ENCODE measurements around the gene USP53. TPM values are rescaled to one million over a fixed set of nuclear protein-coding genes. Genes with fewer than 3 reads are reported as not detected.

Gene USP53
- total RNA-seq, 1 donor from 2014 or later: 39.9 TPM

GRCh38 chr4:119238068-119238722, 25.7 kb downstream of the USP53 start:
- H3K27ac ChIP-seq (replicated peaks): no peak overlapping the region
- H3K4me3 ChIP-seq: no peak overlapping the region
- no peak for TF ChIP-seq CTCF (IDR thresholded peaks at IDR 0.05; ENCODE audit: borderline replicate concordance)
- DNase-seq: no peak
- H3K4me1 ChIP-seq: peaks cover 25% of the 10 kb centered on the region
- no peaks in the 10 kb centered on the region for H3K9me3 ChIP-seq (replicated peaks)
- H3K27me3 ChIP-seq (ENCODE audit: low read depth): no peaks in the 10 kb centered on the region
- intact Hi-C loops (cut with micrococcal nuclease): no loop called here
- peaks cover 27% of the 10 kb centered on the region for H3K36me3 ChIP-seq

GRCh38 chr4:119240128-119240527, 27.6 kb downstream of the USP53 start:
- Histone ChIP-seq H3K36me3 (peaks cover 27% of the 10 kb centered on the region), H3K4me1 (peaks cover 24% of the 10 kb centered on the region), H3K4me3 (no peak overlapping the region), H3K9me3 (replicated peaks) (no peaks in the 10 kb centered on the region), H3K27me3 (ENCODE audit: low read depth) (no peaks in the 10 kb centered on the region), H3K27ac (replicated peaks) (no peak overlapping the region)
- DNase-seq: no peak
- TF ChIP-seq CTCF (IDR thresholded peaks at IDR 0.05; ENCODE audit: borderline replicate concordance): no peak
- intact Hi-C loops (cut with micrococcal nuclease): no loop called here

- Histone ChIP-seq H3K27me3 (ENCODE audit: low read depth) (no peaks in the 10 kb centered on the region), H3K4me3 (no peak overlapping the region), H3K27ac (replicated peaks) (no peak overlapping the region), H3K36me3 (peaks cover 23% of the 10 kb centered on the region), H3K9me3 (replicated peaks) (no peaks in the 10 kb centered on the region), H3K4me1 (peaks cover 27% of the 10 kb centered on the region)
- TF ChIP-seq CTCF (IDR thresholded peaks at IDR 0.05; ENCODE audit: borderline replicate concordance): no peak
- DNase-seq: no peak
- intact Hi-C loops (cut with micrococcal nuclease): no loop called here
Measured at GRCh38 chr4:119240568-119240967, 28.1 kb downstream of the USP53 start.

GRCh38 chr4:119242417-119242816, 29.9 kb downstream of the USP53 start:
- Histone ChIP-seq H3K9me3 (replicated peaks) (no peaks in the 10 kb centered on the region), H3K27me3 (ENCODE audit: low read depth) (no peaks in the 10 kb centered on the region), H3K4me1 (peaks cover 37% of the 10 kb centered on the region), H3K36me3 (peaks cover 28% of the 10 kb centered on the region), H3K27ac (replicated peaks) (no peak overlapping the region), H3K4me3 (no peak overlapping the region)
- DNase-seq: no peak
- intact Hi-C loops (cut with micrococcal nuclease): no loop called here
- TF ChIP-seq CTCF (IDR thresholded peaks at IDR 0.05; ENCODE audit: borderline replicate concordance): no peak

- no peak for DNase-seq
- no peaks in the 10 kb centered on the region for H3K27me3 ChIP-seq (ENCODE audit: low read depth)
- no peak overlapping the region for H3K27ac ChIP-seq (replicated peaks)
- no peak overlapping the region for H3K4me3 ChIP-seq
- TF ChIP-seq CTCF (IDR thresholded peaks at IDR 0.05; ENCODE audit: borderline replicate concordance): no peak
- H3K4me1 ChIP-seq: peaks cover 29% of the 10 kb centered on the region
- peaks cover 34% of the 10 kb centered on the region for H3K36me3 ChIP-seq
- intact Hi-C loops (cut with micrococcal nuclease): no loop called here
- no peaks in the 10 kb centered on the region for H3K9me3 ChIP-seq (replicated peaks)
Measured at GRCh38 chr4:119243868-119244267, 31.4 kb downstream of the USP53 start.
